IMR-90 (cell line): ENCODE results near the gene PCDHGB1. TPM values are rescaled to one million over a fixed set of nuclear protein-coding genes. Genes with fewer than 3 reads are reported as not detected.

Experiments used
- ATAC-seq: fragments of 200-7000 bp; cut with Tn5 transposase; 2 replicates; pipeline ENCODE4 v1.9.1; 2020; ENCODE audit warnings: low read depth, mild to moderate bottlenecking, moderate library complexity
- BruUV-seq: library from RNA; stranded (reverse); fragments of 400-500 nt; replicated peaks from 2 replicates; lab custom pipeline; 2021; lab: Mats Ljungman, UMichigan
- CTCF ChIA-PET: fragments of 300-600 bp; formaldehyde crosslinking; extraction: SDS; loops from one replicate; lab custom pipeline; 2021; ENCODE audit warnings: antibody characterized with exemption; lab: Yijun Ruan, JAX
- POLR2A ChIA-PET: fragments of 300-600 bp; sonication (Branson Sonifier 250); formaldehyde crosslinking; loops from one replicate; lab custom pipeline; 2022; ENCODE audit warnings: antibody characterized with exemption; ENCODE audit not compliant: unreplicated experiment; lab: Charles Lee
- DNase-seq: peaks from one replicate; pipeline ENCODE4 v3.0.0; 2013
- H2AFZ ChIP-seq: replicated peaks from 2 replicates; pipeline ENCODE3; 2013; ENCODE audit warnings: low read length, mild to moderate bottlenecking; ENCODE audit not compliant: poor library complexity
- H2AK5ac ChIP-seq: 2 replicates; pipeline ENCODE4 v1.6.1; 2013; ENCODE audit warnings: low read depth, low read length, inconsistent platforms
- H2AK9ac ChIP-seq: replicated peaks from 2 replicates; pipeline ENCODE3; 2013; ENCODE audit warnings: mild to moderate bottlenecking, low read depth, low read length, moderate library complexity; ENCODE audit not compliant: poor library complexity
- H2BK120ac ChIP-seq: 2 replicates; pipeline ENCODE4 v1.6.1; 2013; ENCODE audit warnings: low read depth, low read length, inconsistent platforms
- H2BK15ac ChIP-seq: 3 replicates; pipeline ENCODE4 v1.6.1; 2013; ENCODE audit warnings: low read depth, low read length, inconsistent platforms
- H2BK20ac ChIP-seq: 2 replicates; pipeline ENCODE4 v1.6.1; 2013; ENCODE audit warnings: low read depth, mild to moderate bottlenecking, inconsistent platforms, low read length, moderate library complexity
- H2BK5ac ChIP-seq: 2 replicates; pipeline ENCODE4 v1.6.1; 2013; ENCODE audit warnings: mild to moderate bottlenecking, low read depth, low read length, inconsistent platforms; ENCODE audit not compliant: poor library complexity, severe bottlenecking
- H3K14ac ChIP-seq: replicated peaks from 2 replicates; pipeline ENCODE4 v1.6.1; 2013; ENCODE audit warnings: low read depth, low read length, inconsistent platforms
- H3K18ac ChIP-seq: 2 replicates; pipeline ENCODE4 v1.6.1; 2013; ENCODE audit warnings: low read depth, low read length, control low read depth
- H3K23ac ChIP-seq: 2 replicates; pipeline ENCODE4 v1.6.1; 2013; ENCODE audit warnings: low read depth, low read length, inconsistent platforms
- H3K27ac ChIP-seq: 2 replicates; pipeline ENCODE4 v1.5.1; 2013; ENCODE audit warnings: mild to moderate bottlenecking, control low read depth, low read length; ENCODE audit not compliant: insufficient read depth
- H3K27me3 ChIP-seq: 2 replicates; pipeline ENCODE4 v1.6.1; 2013; ENCODE audit warnings: low read length; ENCODE audit not compliant: control insufficient read depth, insufficient read depth
- H3K36me3 ChIP-seq: 2 replicates; pipeline ENCODE4 v1.6.1; 2013; ENCODE audit warnings: low read length, mixed read lengths; ENCODE audit not compliant: control insufficient read depth, insufficient read depth
- H3K4ac ChIP-seq: 2 replicates; pipeline ENCODE4 v1.6.1; 2013; ENCODE audit warnings: low read depth, low read length, inconsistent platforms
- H3K4me1 ChIP-seq: 2 replicates; pipeline ENCODE4 v1.6.1; 2013; ENCODE audit warnings: low read length, mixed read lengths; ENCODE audit not compliant: control insufficient read depth, insufficient read depth
- H3K4me2 ChIP-seq: 2 replicates; pipeline ENCODE4 v1.6.1; 2013; ENCODE audit warnings: low read depth, mild to moderate bottlenecking, control low read depth, low read length, moderate library complexity
- H3K4me3 ChIP-seq: 2 replicates; pipeline ENCODE4 v1.5.1; 2013; ENCODE audit warnings: low read depth, mild to moderate bottlenecking, control low read depth, low read length, moderate library complexity; ENCODE audit not compliant: insufficient read depth
- H3K56ac ChIP-seq: 2 replicates; pipeline ENCODE4 v1.6.1; 2013; ENCODE audit warnings: low read length, inconsistent platforms; ENCODE audit not compliant: insufficient read depth; ENCODE audit errors: extremely low read depth
- H3K79me1 ChIP-seq, 2 experiments: 2 replicates each; pipeline ENCODE4 v1.6.1; 2013; ENCODE audit warnings: low read length in 2 of 2, inconsistent platforms in 1 of 2, low read depth in 1 of 2
- H3K9ac ChIP-seq: 2 replicates; pipeline ENCODE4 v1.6.1; 2013; ENCODE audit warnings: low read depth, low read length, control low read depth
- H3K9me1 ChIP-seq: 2 replicates; pipeline ENCODE4 v1.6.1; 2013; ENCODE audit warnings: low read length, inconsistent platforms; ENCODE audit not compliant: insufficient read depth
- H3K9me3 ChIP-seq: 2 replicates; pipeline ENCODE4 v1.6.1; 2013; ENCODE audit warnings: low read length; ENCODE audit not compliant: control insufficient read depth, insufficient read depth
- H4K20me1 ChIP-seq: 2 replicates; pipeline ENCODE4 v1.6.1; 2013; ENCODE audit warnings: low read length, inconsistent platforms; ENCODE audit not compliant: insufficient read depth
- H4K5ac ChIP-seq: 2 replicates; pipeline ENCODE4 v1.6.1; 2013; ENCODE audit warnings: mild to moderate bottlenecking, low read depth, low read length, control low read depth
- H4K8ac ChIP-seq, 2 experiments: 2 replicates each; pipeline ENCODE4 v1.6.1; 2013; ENCODE audit warnings: low read depth in 2 of 2, low read length in 2 of 2, control low read depth in 1 of 2, inconsistent platforms in 1 of 2
- H4K91ac ChIP-seq: 2 replicates; pipeline ENCODE4 v1.6.1; 2013; ENCODE audit warnings: low read depth, low read length, inconsistent platforms; ENCODE audit not compliant: insufficient read depth
- BHLHE40 ChIP-seq: fragments of 150-350 bp; IDR thresholded peaks from 2 replicates; pipeline ENCODE4 v1.6.1; 2016; ENCODE audit warnings: mild to moderate bottlenecking, low read depth, low read length
- CEBPB ChIP-seq: IDR thresholded peaks from 2 replicates; pipeline ENCODE4 v1.6.1; 2012; ENCODE audit warnings: low read depth, low read length, improper control_type of control experiment
- CHD1 ChIP-seq: IDR thresholded peaks from 2 replicates; pipeline ENCODE4 v1.6.1; 2012; ENCODE audit warnings: low read depth, low read length, improper control_type of control experiment
- CTCF ChIP-seq: conservative IDR thresholded peaks from 2 replicates; pipeline ENCODE4 v1.5.1; 2012; ENCODE audit warnings: mild to moderate bottlenecking, low read depth, low read length, improper control_type of control experiment
- ELK1 ChIP-seq: fragments of 150-350 bp; IDR thresholded peaks from 2 replicates; pipeline ENCODE4 v1.6.1; 2016; ENCODE audit warnings: low read depth, mild to moderate bottlenecking, low read length, moderate library complexity, borderline replicate concordance
- MAZ ChIP-seq: IDR thresholded peaks from 2 replicates; pipeline ENCODE4 v1.6.1; 2012; ENCODE audit warnings: low read depth, mild to moderate bottlenecking, low read length, improper control_type of control experiment, moderate library complexity, borderline replicate concordance
- POLR2A ChIP-seq: IDR thresholded peaks from 2 replicates; pipeline ENCODE4 v1.6.1; 2012; ENCODE audit warnings: mild to moderate bottlenecking, low read depth, low read length
- RAD21 ChIP-seq: IDR thresholded peaks from 2 replicates; pipeline ENCODE4 v1.6.1; 2012; ENCODE audit warnings: low read length, improper control_type of control experiment
- RCOR1 ChIP-seq: IDR thresholded peaks from 2 replicates; pipeline ENCODE4 v1.6.1; 2012; ENCODE audit warnings: mild to moderate bottlenecking, low read length, improper control_type of control experiment; ENCODE audit not compliant: insufficient replicate concordance
- USF2 ChIP-seq: fragments of 150-350 bp; IDR thresholded peaks from 2 replicates; pipeline ENCODE4 v1.6.1; 2017; ENCODE audit warnings: mild to moderate bottlenecking, antibody characterized with exemption, low read length, low read depth
- WGBS, 2 experiments: methylation state at CpG; one replicate each; pipeline versions ENCODE4 v1.1.5 to v1.1.7; 2013; ENCODE audit warnings: missing lambda C conversion rate in 2 of 2; ENCODE audit not compliant: insufficient read length in 1 of 2; ENCODE audit errors: extremely low coverage in 2 of 2; 5-methylcytosine and 5-hydroxymethylcytosine counted together
- dilution Hi-C: fragments of 300-500 bp; cut with HindIII; formaldehyde crosslinking; loops from one replicate; pipeline ENCODE4 v1.14.3; 2018; ENCODE audit warnings: low sequenced_read_pairs; ENCODE audit not compliant: unreplicated experiment
- in situ Hi-C: fragments of 300-500 bp; cut with MboI; formaldehyde crosslinking; loops from 3 replicates; pipeline ENCODE4 v1.14.3; 2019; ENCODE audit warnings: low sequenced_read_pairs, inconsistent platforms, mixed read lengths
- intact Hi-C: fragments of 100-400 bp; cut with micrococcal nuclease; formaldehyde crosslinking; loops from 2 replicates; pipeline ENCODE4 v1.10.0; 2022
- polyA plus RNA-seq, 3 experiments: library from polyadenylated mRNA; depleted of rRNA; stranded (reverse); fragments of >200 nt; gene quantifications; 2 replicates each; pipeline ENCODE4 v1.2.3, GENCODE V29; 2012; ENCODE audit warnings: low replicate concordance in 1 of 3
- total RNA-seq: library from RNA; depleted of rRNA; stranded (reverse); fragments of >200 nt; gene quantifications from 2 replicates; pipeline ENCODE4 v1.2.3, GENCODE V29; 2012

PCDHGB1 gene
- total and polyA plus RNA-seq, 2 of the 4 experiments (the other 2 are of a cell fraction) = 1.9 to 3.6 TPM

GRCh38 chr5:141366016-141366896 is 16.4 kb downstream of the PCDHGB1 start:
- no peak overlapping the region for H2BK120ac ChIP-seq
- no peak overlapping the region for H2AK5ac ChIP-seq
- H3K27ac ChIP-seq = no peak overlapping the region
- H2BK15ac ChIP-seq = no peak overlapping the region
- in situ Hi-C loops = no loop called here
- H2BK20ac ChIP-seq = no peak overlapping the region
- no peak overlapping the region for H3K4me3 ChIP-seq
- H2AK9ac ChIP-seq = no peak overlapping the region
- no peak overlapping the region for H3K4me2 ChIP-seq
- H4K20me1 ChIP-seq = no peaks in the 10 kb centered on the region
- no peaks in the 10 kb centered on the region for H3K9me1 ChIP-seq
- H4K91ac ChIP-seq = no peak overlapping the region
- peaks cover 51% of the 10 kb centered on the region for H3K9me3 ChIP-seq
- WGBS, 2 experiments = 24% methylated on average over 10 of the region's 46 CpGs; no CpG with 5 or more reads in 1 of the 2 experiments
- no peak overlapping the region for H4K8ac ChIP-seq
- dilution Hi-C loops = no loop called here
- intact Hi-C loops = no loop called here
- H4K5ac ChIP-seq = no peak overlapping the region
- no peak overlapping the region for H3K18ac ChIP-seq
- peaks cover 2% of the 10 kb centered on the region; the same call in 1 of the 2 replicates for H3K27me3 ChIP-seq
- H3K4me1 ChIP-seq = peaks cover 2% of the 10 kb centered on the region; the same call in 1 of the 2 replicates
- no TSS peak for BruUV-seq
- ChIA-PET POLR2A (no interaction called here), CTCF (no interaction called here)
- H2BK5ac ChIP-seq = no peak overlapping the region
- ATAC-seq (no peak), DNase-seq (no peak)
- H3K36me3 ChIP-seq = peaks cover 20% of the 10 kb centered on the region
- H3K9ac ChIP-seq = no peak overlapping the region
- H3K14ac ChIP-seq = no peak overlapping the region
- H3K4ac ChIP-seq = no peak overlapping the region
- H3K56ac ChIP-seq = no peak overlapping the region
- peaks cover 0 to 3% of the 10 kb centered on the region in 2 experiments; a peak in 1 of 4 replicates for H3K79me1 ChIP-seq
- TF ChIP-seq ELK1 (no peak), POLR2A (no peak), CEBPB (no peak), MAZ (no peak), RCOR1 (no peak), BHLHE40 (no peak), CHD1 (no peak), USF2 (no peak), RAD21 (no peak), CTCF (no peak)
- H2AFZ ChIP-seq = no peak overlapping the region
- no peak overlapping the region for H3K23ac ChIP-seq
